GM12865 (cell line): ENCODE measurements around the gene NCOA5.

Experiments used
- DNase-seq: peaks from one replicate; pipeline ENCODE4 v3.0.0; 2010; ENCODE audit warnings: low read depth
- H3K4me3 ChIP-seq: 2 replicates; pipeline ENCODE4 v1.5.1; 2011; ENCODE audit warnings: mild to moderate bottlenecking, low read depth, low read length, control low read depth
- TF ChIP-seq, protein P1 (sequence below): IDR thresholded peaks from 2 replicates; pipeline ENCODE4 v1.5.1; 2011; ENCODE audit warnings: low read length, control low read depth, low read depth, inconsistent platforms; ENCODE audit not compliant: insufficient read depth; ENCODE audit errors: missing control alignments

The NCOA5 gene

DNA sequence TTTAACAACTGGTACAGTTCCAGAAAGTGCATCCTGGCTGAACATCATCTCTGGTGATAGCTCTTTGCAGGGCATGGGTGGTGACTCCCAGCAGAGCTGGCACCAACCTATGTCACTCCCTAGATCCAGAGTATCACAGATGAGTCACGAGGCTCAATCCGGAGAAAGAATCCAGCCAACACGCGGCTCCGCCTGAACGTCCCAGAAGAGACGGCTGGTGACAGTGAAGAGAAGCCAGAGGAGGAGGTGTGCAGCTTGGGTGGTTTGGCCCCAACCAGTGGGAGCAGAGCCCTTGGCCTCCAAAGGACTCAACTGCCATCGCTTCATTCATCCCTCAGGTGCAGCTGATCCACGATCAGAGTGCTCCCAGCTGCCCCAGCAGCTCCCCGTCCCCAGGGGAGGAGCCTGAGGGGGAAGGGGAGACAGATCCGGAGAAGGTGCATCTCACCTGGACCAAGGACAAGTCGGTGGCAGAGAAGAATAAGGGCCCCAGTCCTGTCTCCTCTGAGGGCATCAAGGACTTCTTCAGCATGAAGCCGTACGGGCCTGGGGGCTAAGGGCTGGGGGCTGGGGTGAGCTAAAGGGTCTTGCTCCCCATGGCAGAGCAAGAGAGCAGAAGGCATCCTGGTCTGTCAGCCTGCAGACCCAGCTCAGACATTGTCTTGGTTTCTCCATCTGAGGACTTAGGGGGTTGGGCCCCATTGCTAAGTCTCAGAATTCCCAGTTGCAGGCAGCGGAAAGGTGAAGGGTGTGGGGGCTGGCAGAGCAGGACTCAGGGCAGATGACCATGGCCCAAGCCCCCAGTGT is 33.5 kb downstream of the NCOA5 start:
- TF ChIP-seq, protein P1, sequence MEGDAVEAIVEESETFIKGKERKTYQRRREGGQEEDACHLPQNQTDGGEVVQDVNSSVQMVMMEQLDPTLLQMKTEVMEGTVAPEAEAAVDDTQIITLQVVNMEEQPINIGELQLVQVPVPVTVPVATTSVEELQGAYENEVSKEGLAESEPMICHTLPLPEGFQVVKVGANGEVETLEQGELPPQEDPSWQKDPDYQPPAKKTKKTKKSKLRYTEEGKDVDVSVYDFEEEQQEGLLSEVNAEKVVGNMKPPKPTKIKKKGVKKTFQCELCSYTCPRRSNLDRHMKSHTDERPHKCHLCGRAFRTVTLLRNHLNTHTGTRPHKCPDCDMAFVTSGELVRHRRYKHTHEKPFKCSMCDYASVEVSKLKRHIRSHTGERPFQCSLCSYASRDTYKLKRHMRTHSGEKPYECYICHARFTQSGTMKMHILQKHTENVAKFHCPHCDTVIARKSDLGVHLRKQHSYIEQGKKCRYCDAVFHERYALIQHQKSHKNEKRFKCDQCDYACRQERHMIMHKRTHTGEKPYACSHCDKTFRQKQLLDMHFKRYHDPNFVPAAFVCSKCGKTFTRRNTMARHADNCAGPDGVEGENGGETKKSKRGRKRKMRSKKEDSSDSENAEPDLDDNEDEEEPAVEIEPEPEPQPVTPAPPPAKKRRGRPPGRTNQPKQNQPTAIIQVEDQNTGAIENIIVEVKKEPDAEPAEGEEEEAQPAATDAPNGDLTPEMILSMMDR = no peak
- no peak for DNase-seq
- no peak overlapping the region for H3K4me3 ChIP-seq

DNA sequence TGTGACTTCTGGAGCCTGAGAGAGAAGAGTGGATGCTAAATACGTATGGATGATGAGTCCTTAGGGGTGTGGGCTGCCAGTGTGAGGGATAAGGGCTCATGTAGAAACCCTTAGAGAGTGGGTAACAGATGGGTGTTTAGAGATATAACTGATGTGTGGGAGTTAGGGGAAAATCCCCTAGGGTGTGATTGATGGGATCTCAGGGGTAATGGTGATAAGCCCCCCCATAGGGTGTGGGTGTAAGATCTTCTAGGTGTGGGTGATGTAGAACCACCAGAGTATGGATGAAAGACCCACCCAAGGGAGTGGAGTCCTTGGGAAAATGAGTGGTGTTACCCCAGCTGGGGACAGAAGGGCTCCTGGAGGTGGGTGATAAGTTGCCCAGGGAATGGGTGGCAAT is 34.5 kb downstream of the NCOA5 start:
- DNase-seq = no peak
- no peak overlapping the region for H3K4me3 ChIP-seq

DNA sequence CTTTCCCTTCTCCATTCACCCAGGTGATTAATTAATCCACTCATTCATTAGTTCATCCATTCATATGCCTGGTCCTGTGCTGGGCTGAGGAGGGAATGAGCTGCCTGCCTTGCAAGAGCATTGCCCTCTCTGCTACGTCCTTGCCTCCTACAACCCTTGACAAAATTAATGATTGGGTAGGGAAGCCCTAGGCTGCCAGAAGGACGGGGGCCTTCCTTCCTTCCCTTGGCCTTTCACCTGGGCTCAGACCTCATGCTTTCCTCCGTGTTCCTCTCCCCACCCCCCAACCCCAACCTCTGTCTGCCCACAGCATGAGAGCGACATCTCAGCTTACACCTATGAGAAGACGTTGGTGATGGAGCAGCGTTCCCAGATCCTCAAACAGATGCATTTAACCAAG is 35.2 kb downstream of the NCOA5 start:
- TF ChIP-seq, protein P1 = no peak
- no peak for DNase-seq

More for the DNA sequence above, 34.5 kb downstream of the NCOA5 start:
- TF ChIP-seq, protein P1 = no peak

DNA sequence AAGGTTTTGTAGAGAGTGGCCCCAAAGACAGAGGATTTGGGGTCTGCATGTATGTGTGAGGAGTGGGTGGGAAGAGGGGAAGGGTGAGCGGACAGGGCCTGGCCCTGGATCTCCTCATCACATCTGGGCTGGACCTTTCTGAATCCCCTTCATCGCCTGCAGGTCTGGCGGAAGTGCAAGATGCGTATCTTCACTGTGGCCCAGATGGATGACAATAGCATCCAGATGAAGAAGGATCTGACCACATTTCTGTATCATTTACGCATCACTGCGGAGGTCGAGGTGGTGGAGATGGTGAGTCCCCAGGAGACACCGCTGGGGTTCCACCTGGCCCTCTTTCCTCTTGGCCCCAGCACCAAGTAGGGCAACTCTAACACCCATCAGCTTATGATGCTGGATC is 36.3 kb downstream of the NCOA5 start:
- H3K4me3 ChIP-seq = no peak overlapping the region
- TF ChIP-seq, protein P1 = no peak
- DNase-seq = no peak

More for the DNA sequence above, 35.2 kb downstream of the NCOA5 start:
- H3K4me3 ChIP-seq = no peak overlapping the region

DNA sequence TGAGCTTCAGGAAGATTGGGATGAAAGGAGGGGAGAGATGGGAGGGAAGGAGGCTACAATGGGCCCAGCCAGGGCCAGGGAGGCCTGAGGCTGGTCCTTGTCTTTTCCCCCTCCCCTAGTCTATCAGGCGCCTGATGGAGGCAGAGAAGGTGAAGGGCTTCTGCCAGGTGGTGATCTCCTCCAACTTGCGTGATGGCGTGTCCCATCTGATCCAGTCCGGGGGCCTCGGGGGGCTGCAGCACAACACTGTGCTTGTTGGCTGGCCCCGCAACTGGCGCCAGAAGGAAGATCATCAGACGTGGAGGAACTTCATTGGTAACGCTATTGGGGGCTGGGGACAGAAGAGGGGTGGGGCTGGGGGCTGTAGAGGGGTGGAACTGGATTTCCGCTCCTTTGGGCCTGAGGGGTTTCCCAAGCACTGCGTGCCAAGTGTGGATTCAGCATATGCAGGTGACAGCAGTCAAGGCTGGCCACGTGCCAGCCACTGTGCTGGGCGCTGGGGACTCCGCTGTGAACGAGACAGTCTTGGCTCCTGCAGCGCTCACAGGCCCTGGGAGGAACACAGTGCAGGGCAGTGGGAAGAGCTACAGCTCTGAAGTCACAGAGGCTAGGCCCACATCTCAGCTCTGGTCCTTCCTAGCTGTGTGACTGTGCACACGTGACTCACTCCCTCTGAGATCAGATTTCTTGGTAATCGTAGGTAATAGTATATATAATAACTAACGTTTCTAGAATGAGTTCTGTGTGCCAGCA is 38.0 kb downstream of the NCOA5 start:
- DNase-seq = no peak
- TF ChIP-seq, protein P1 = no peak
- H3K4me3 ChIP-seq = no peak overlapping the region

DNA sequence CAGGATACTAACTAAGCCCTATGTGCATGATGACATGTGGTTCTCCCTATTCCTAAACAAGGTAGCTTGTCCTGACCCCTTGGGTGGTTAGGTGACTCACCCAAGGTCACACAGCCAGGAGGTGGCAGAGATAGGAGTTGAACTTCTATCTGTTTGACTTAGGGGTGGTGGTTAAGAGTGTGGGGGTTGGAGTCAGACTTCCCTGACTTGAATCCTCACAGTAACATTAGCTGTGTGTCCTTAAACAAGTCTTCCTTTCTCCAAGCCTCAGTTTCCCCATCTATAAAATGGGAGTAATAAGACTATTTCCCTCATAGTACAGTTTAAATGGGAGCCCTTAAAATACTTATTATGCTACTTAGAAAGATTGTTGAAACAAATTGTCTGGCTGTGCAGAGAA is 38.9 kb downstream of the NCOA5 start:
- no peak for DNase-seq
- TF ChIP-seq, protein P1 = no peak
- no peak overlapping the region for H3K4me3 ChIP-seq
